Measurements from ENCODE around the gene EML4.

DNA sequence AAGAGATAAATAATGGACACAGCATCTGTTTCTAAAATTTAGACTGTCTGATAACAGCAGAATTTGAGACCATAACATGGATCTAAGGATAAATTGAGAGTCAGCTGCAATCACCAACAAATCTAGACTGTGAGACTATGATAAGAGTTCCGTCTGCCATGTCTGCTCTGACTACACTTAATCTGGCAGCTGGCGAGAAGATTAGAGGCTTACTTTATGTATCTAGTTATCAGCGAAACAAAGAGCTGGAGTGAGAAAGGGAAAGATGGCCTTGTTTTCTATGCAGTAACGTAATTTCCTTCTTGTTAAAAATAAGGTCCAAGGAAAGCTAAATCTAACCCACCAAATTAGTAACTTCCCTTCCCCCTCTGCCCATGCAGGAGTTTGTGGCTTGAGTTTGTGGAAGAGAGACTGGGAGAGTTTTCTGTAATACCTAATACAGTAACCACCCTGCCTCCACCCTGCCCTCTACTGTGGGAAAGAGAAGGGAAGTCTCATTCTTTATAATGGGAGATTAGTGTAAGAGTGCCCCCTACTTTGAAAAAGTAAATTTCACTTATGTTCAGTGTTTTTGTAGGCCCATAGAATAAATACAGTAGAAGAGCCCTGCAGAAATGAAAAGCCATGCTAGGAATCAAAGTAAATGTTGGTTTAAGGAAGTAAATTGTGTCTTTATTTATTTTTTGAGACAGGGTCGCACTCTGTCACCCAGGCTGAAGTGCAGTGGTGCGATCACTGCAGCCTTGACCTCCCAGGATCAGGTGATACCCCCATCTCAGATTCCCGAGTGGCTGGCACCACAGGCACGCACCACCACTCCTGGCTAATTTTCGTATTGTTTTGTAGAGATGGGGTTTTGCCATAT lies 27.5 kb downstream of the EML4 start:
- TF ChIP-seq, protein P1, sequence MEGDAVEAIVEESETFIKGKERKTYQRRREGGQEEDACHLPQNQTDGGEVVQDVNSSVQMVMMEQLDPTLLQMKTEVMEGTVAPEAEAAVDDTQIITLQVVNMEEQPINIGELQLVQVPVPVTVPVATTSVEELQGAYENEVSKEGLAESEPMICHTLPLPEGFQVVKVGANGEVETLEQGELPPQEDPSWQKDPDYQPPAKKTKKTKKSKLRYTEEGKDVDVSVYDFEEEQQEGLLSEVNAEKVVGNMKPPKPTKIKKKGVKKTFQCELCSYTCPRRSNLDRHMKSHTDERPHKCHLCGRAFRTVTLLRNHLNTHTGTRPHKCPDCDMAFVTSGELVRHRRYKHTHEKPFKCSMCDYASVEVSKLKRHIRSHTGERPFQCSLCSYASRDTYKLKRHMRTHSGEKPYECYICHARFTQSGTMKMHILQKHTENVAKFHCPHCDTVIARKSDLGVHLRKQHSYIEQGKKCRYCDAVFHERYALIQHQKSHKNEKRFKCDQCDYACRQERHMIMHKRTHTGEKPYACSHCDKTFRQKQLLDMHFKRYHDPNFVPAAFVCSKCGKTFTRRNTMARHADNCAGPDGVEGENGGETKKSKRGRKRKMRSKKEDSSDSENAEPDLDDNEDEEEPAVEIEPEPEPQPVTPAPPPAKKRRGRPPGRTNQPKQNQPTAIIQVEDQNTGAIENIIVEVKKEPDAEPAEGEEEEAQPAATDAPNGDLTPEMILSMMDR (conservative IDR thresholded peaks at IDR 0.05; ENCODE audit: low read depth, low read length), result peak; percentile 74
- TF ChIP-seq EZH2 (IDR thresholded peaks at IDR 0.05; ENCODE audit: borderline replicate concordance, low read depth, low read length, poor library complexity, severe bottlenecking), result no peak

All from A673 (cell line).